Ovary (tissue), 3 donors: ENCODE data around the gene SLC9A6.

Experiments
- EP300 ChIP-seq: sonication (generic); formaldehyde crosslinking; IDR thresholded peaks from one replicate; pipeline ENCODE4 v1.6.1; 2017; ENCODE audit warnings: antibody characterized with exemption
- TF ChIP-seq, protein P1 (sequence below), 3 donors: fragments of 450-650 bp in 2 of 3; fragments of 200-600 bp in 1 of 3; IDR thresholded peaks; one replicate each; pipeline versions ENCODE4 v1.5.1 to v1.8.0; 2016 to 2022; ENCODE audit warnings: antibody characterized with exemption in 3 of 3, mild to moderate bottlenecking in 1 of 3
- donor health status: DM: no; HTN: no; CAD: no.

DNA sequence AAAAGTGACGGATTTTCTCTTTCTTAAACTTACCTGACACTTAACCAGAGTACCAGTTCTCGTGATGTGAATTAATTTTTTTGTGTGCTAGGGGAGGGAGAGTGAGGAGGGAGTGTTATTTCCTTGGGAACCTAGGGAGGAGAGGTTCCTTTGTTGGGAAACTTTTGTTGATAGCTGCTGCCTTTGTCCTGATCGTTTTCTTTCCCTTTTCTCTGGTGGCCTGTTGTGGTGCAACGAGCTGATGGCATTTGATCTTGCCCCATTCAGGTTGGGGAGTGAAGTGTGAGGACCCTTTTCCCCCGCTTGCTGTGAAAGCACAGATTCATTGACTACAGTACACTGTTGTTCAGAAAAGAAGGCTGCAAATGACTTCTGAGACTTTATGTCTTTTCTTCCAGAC, 59.8 kb downstream of the SLC9A6 start:
- TF ChIP-seq EP300 = no peak
- TF ChIP-seq, protein P1, sequence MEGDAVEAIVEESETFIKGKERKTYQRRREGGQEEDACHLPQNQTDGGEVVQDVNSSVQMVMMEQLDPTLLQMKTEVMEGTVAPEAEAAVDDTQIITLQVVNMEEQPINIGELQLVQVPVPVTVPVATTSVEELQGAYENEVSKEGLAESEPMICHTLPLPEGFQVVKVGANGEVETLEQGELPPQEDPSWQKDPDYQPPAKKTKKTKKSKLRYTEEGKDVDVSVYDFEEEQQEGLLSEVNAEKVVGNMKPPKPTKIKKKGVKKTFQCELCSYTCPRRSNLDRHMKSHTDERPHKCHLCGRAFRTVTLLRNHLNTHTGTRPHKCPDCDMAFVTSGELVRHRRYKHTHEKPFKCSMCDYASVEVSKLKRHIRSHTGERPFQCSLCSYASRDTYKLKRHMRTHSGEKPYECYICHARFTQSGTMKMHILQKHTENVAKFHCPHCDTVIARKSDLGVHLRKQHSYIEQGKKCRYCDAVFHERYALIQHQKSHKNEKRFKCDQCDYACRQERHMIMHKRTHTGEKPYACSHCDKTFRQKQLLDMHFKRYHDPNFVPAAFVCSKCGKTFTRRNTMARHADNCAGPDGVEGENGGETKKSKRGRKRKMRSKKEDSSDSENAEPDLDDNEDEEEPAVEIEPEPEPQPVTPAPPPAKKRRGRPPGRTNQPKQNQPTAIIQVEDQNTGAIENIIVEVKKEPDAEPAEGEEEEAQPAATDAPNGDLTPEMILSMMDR (IDR thresholded peaks at IDR 0.05) = no peak
